Measurements from ENCODE around the gene C13orf46.

GRCh38 chr13:113906571-113906970 is 67.3 kb downstream of the C13orf46 start:
- no peak for TF ChIP-seq CTCF (conservative IDR thresholded peaks at IDR 0.05; ENCODE audit: low read length)
- TF ChIP-seq EZH2phosphoT487 (IDR thresholded peaks at IDR 0.05; ENCODE audit: borderline replicate concordance, low read depth, low read length): no peak

Measured in OCI-LY7 (cell line).